ENCODE results near the gene MAGI1. TPM values are rescaled to one million over a fixed set of nuclear protein-coding genes. Genes with fewer than 3 reads are reported as not detected.

The MAGI1 gene
- polyA plus RNA-seq, 1 donor, result 31.2 TPM

Other genes with a start within 250 kb of the MAGI1 start
- gene SLC25A26, start 182.1 kb upstream of the MAGI1 start, polyA plus RNA-seq, result 19.9 TPM

Measured in large intestine (tissue), 1 donor.